ENCODE measurements around the gene MYBL2.
A peak's percentile ranks its signal among the peaks of the same experiment; 100 is the strongest.
"Not testable (repeated sequence)": the region's sequence is repeated elsewhere in the genome, so short reads cannot be mapped to it uniquely, and the experiment has no call there.

Gene MYBL2

GRCh38 chr20:43666376-43667328 lies at the start of gene MYBL2:
Gene MYBL2, plus strand, starts transcription at chr20:43667114. Its CDS starts 170 bp downstream, at chr20:43667284.
- peak; percentile 93 to 94 for ATAC-seq

GRCh38 chr20:43631598-43631997 lies 35.3 kb upstream of the MYBL2 start:
- no peak for ATAC-seq

GRCh38 chr20:43636429-43636828 lies 30.5 kb upstream of the MYBL2 start:
- ATAC-seq, result no peak

GRCh38 chr20:43642548-43642947 lies 24.4 kb upstream of the MYBL2 start:
- ATAC-seq, result no peak

- ATAC-seq, result no peak
Observed at GRCh38 chr20:43650997-43651525, 15.9 kb upstream of the MYBL2 start.

- ATAC-seq, result not testable (repeated sequence)
Observed at GRCh38 chr20:43651650-43652184, 15.2 kb upstream of the MYBL2 start.

GRCh38 chr20:43653966-43654365 lies 12.9 kb upstream of the MYBL2 start:
- ATAC-seq, result no peak

GRCh38 chr20:43655176-43655575 lies 11.7 kb upstream of the MYBL2 start:
- not testable (repeated sequence) for ATAC-seq

- no peak for ATAC-seq
Observed at GRCh38 chr20:43655937-43656336, 11.0 kb upstream of the MYBL2 start.

- peak; percentile 72 to 74 for ATAC-seq
Observed at GRCh38 chr20:43658069-43658722, 8.7 kb upstream of the MYBL2 start.

GRCh38 chr20:43658723-43659419 lies 8.0 kb upstream of the MYBL2 start:
- ATAC-seq, result no peak

- no peak for ATAC-seq
Observed at GRCh38 chr20:43662943-43663655, 3.8 kb upstream of the MYBL2 start.

- no peak for ATAC-seq
Observed at GRCh38 chr20:43665466-43666176, 1.3 kb upstream of the MYBL2 start.

- no peak for ATAC-seq
Observed at GRCh38 chr20:43667341-43668132, 623 bp downstream of the MYBL2 start.

- ATAC-seq, result no peak
Observed at GRCh38 chr20:43669332-43669731, 2.4 kb downstream of the MYBL2 start.

GRCh38 chr20:43670423-43670822 lies 3.5 kb downstream of the MYBL2 start:
- no peak for ATAC-seq

GRCh38 chr20:43676368-43676767 lies 9.5 kb downstream of the MYBL2 start:
- ATAC-seq, result no peak

GRCh38 chr20:43680981-43681380 lies 14.1 kb downstream of the MYBL2 start:
- no peak for ATAC-seq

- ATAC-seq, result peak in 1 of 2 donors; percentile 37
Observed at GRCh38 chr20:43681468-43681942, 14.6 kb downstream of the MYBL2 start.

GRCh38 chr20:43681991-43682410 lies 15.1 kb downstream of the MYBL2 start:
- peak; percentile 77 to 80 for ATAC-seq
